A549 (cell line): ENCODE results near the gene SKIDA1.

ENCODE experiments used
- CHD2 ChIP-seq: fragments of 150-350 bp; IDR thresholded peaks from 2 replicates; pipeline ENCODE4 v1.6.1; 2014; ENCODE audit warnings: low read length; ENCODE audit not compliant: partially characterized antibody
- E2F6 ChIP-seq: IDR thresholded peaks from 2 replicates; pipeline ENCODE4 v1.6.1; 2012; ENCODE audit warnings: low read depth, borderline replicate concordance
- EP300 ChIP-seq, 2 experiments: fragments of >200 bp; sonication (Bioruptor Twin); formaldehyde crosslinking; IDR thresholded peaks; 2 replicates in 1 of 2; 3 replicates in 1 of 2; pipeline ENCODE4 v1.6.1; 2016 to 2017
- HDAC2 ChIP-seq: fragments of 200-600 bp; sonication (generic); IDR thresholded peaks from 2 replicates; pipeline ENCODE4 v1.6.1; 2016
- MAX ChIP-seq: IDR thresholded peaks from 2 replicates; pipeline ENCODE4 v1.6.1; 2012
- NR3C1 ChIP-seq: fragments of >200 bp; sonication (Bioruptor Twin); formaldehyde crosslinking; IDR thresholded peaks from 3 replicates; pipeline ENCODE4 v1.6.1; 2017
- POLR2A ChIP-seq: IDR thresholded peaks from 2 replicates; pipeline ENCODE4 v1.6.1; 2012; ENCODE audit warnings: mild to moderate bottlenecking, low read length
- POLR2AphosphoS2 ChIP-seq: conservative IDR thresholded peaks from 2 replicates; pipeline ENCODE4 v1.6.1; 2012; ENCODE audit warnings: low read length, improper control_type of control experiment, inconsistent platforms
- RAD21 ChIP-seq, 2 experiments: fragments of >200 bp in 1 of 2; sonication (Bioruptor Twin) in 1 of 2; formaldehyde crosslinking in 1 of 2; IDR thresholded peaks in 1 of 2; conservative IDR thresholded peaks in 1 of 2; 2 replicates in 1 of 2; 3 replicates in 1 of 2; pipeline ENCODE4 v1.6.1; 2012 to 2018; ENCODE audit warnings: inconsistent platforms in 1 of 2
- USF2 ChIP-seq: fragments of 450-650 bp; IDR thresholded peaks from 2 replicates; pipeline ENCODE4 v1.6.1; 2014; ENCODE audit warnings: antibody characterized with exemption
- TF ChIP-seq, protein P1 (sequence below): fragments of >200 bp; sonication (Bioruptor Twin); formaldehyde crosslinking; IDR thresholded peaks from 3 replicates; pipeline ENCODE4 v1.5.1; 2016
- TF ChIP-seq, protein P2 (sequence below): fragments of 250-450 bp; sonication (Bioruptor Pico); IDR thresholded peaks from 2 replicates; pipeline ENCODE4 v1.5.0; 2021; ENCODE audit warnings: mild to moderate bottlenecking, moderate library complexity, borderline replicate concordance
- TF ChIP-seq, protein P3 (sequence below): fragments of 200-600 bp; sonication (generic); IDR thresholded peaks from 2 replicates; pipeline ENCODE4 v1.6.1; 2016; ENCODE audit warnings: antibody characterized with exemption, mild to moderate bottlenecking, moderate library complexity
- TF ChIP-seq, protein P4 (sequence below): IDR thresholded peaks from 2 replicates; pipeline ENCODE4 v1.6.1; 2012

- TF ChIP-seq MAX, result no peak
- TF ChIP-seq, protein P1, sequence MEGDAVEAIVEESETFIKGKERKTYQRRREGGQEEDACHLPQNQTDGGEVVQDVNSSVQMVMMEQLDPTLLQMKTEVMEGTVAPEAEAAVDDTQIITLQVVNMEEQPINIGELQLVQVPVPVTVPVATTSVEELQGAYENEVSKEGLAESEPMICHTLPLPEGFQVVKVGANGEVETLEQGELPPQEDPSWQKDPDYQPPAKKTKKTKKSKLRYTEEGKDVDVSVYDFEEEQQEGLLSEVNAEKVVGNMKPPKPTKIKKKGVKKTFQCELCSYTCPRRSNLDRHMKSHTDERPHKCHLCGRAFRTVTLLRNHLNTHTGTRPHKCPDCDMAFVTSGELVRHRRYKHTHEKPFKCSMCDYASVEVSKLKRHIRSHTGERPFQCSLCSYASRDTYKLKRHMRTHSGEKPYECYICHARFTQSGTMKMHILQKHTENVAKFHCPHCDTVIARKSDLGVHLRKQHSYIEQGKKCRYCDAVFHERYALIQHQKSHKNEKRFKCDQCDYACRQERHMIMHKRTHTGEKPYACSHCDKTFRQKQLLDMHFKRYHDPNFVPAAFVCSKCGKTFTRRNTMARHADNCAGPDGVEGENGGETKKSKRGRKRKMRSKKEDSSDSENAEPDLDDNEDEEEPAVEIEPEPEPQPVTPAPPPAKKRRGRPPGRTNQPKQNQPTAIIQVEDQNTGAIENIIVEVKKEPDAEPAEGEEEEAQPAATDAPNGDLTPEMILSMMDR, result no peak
- no peak for TF ChIP-seq RAD21 (conservative IDR thresholded peaks at IDR 0.05 in 1 of 2, IDR thresholded peaks at IDR 0.05 in 1 of 2)
- TF ChIP-seq POLR2A, result no peak
- no peak for TF ChIP-seq POLR2AphosphoS2
- TF ChIP-seq, protein P2, sequence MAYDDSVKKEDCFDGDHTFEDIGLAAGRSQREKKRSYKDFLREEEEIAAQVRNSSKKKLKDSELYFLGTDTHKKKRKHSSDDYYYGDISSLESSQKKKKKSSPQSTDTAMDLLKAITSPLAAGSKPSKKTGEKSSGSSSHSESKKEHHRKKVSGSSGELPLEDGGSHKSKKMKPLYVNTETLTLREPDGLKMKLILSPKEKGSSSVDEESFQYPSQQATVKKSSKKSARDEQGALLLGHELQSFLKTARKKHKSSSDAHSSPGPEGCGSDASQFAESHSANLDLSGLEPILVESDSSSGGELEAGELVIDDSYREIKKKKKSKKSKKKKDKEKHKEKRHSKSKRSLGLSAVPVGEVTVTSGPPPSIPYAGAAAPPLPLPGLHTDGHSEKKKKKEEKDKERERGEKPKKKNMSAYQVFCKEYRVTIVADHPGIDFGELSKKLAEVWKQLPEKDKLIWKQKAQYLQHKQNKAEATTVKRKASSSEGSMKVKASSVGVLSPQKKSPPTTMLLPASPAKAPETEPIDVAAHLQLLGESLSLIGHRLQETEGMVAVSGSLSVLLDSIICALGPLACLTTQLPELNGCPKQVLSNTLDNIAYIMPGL, result no peak
- TF ChIP-seq, protein P3, sequence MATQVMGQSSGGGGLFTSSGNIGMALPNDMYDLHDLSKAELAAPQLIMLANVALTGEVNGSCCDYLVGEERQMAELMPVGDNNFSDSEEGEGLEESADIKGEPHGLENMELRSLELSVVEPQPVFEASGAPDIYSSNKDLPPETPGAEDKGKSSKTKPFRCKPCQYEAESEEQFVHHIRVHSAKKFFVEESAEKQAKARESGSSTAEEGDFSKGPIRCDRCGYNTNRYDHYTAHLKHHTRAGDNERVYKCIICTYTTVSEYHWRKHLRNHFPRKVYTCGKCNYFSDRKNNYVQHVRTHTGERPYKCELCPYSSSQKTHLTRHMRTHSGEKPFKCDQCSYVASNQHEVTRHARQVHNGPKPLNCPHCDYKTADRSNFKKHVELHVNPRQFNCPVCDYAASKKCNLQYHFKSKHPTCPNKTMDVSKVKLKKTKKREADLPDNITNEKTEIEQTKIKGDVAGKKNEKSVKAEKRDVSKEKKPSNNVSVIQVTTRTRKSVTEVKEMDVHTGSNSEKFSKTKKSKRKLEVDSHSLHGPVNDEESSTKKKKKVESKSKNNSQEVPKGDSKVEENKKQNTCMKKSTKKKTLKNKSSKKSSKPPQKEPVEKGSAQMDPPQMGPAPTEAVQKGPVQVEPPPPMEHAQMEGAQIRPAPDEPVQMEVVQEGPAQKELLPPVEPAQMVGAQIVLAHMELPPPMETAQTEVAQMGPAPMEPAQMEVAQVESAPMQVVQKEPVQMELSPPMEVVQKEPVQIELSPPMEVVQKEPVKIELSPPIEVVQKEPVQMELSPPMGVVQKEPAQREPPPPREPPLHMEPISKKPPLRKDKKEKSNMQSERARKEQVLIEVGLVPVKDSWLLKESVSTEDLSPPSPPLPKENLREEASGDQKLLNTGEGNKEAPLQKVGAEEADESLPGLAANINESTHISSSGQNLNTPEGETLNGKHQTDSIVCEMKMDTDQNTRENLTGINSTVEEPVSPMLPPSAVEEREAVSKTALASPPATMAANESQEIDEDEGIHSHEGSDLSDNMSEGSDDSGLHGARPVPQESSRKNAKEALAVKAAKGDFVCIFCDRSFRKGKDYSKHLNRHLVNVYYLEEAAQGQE, result no peak
- TF ChIP-seq CHD2, result no peak
- no peak for TF ChIP-seq HDAC2
- TF ChIP-seq USF2, result no peak
- no peak for TF ChIP-seq E2F6
- TF ChIP-seq NR3C1, result no peak
- TF ChIP-seq EP300 (IDR thresholded peaks at IDR 0.05), result no peak
- TF ChIP-seq, protein P4, sequence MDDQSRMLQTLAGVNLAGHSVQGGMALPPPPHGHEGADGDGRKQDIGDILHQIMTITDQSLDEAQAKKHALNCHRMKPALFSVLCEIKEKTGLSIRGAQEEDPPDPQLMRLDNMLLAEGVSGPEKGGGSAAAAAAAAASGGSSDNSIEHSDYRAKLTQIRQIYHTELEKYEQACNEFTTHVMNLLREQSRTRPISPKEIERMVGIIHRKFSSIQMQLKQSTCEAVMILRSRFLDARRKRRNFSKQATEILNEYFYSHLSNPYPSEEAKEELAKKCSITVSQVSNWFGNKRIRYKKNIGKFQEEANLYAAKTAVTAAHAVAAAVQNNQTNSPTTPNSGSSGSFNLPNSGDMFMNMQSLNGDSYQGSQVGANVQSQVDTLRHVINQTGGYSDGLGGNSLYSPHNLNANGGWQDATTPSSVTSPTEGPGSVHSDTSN, result no peak
These were observed 23.6 kb downstream of the SKIDA1 start for GRCh38 chr10:21501731-21502347.
